ENCODE results near the gene JADE2. TPM values are rescaled to one million over a fixed set of nuclear protein-coding genes. Genes with fewer than 3 reads are reported as not detected.

JADE2 gene
- total and polyA plus RNA-seq, 2 of the 8 experiments (the other 6 are each of a cell fraction or from before 2014, with no cell fraction given), result 19.2 to 55.8 TPM

- no peak for TF ChIP-seq CHD7 (IDR thresholded peaks at IDR 0.05; ENCODE audit: insufficient replicate concordance, low read length)
- no peak for TF ChIP-seq POLR2A (IDR thresholded peaks at IDR 0.05; ENCODE audit: control extremely low read depth in 1 of 2, low read depth in 2 of 2, low read length in 2 of 2)
- no peak for TF ChIP-seq TEAD4 (IDR thresholded peaks at IDR 0.05; ENCODE audit: low read depth, low read length)
- TF ChIP-seq NRF1 (IDR thresholded peaks at IDR 0.05; ENCODE audit: low read depth, low read length), result no peak
- TF ChIP-seq CBX5 (IDR thresholded peaks at IDR 0.05; ENCODE audit: low read depth, low read length), result no peak
- no peak for TF ChIP-seq HDAC2 (IDR thresholded peaks at IDR 0.05; ENCODE audit: borderline replicate concordance in 1 of 2, low read depth in 2 of 2, low read length in 2 of 2)
- TF ChIP-seq BRCA1 (IDR thresholded peaks at IDR 0.05; ENCODE audit: low read depth, low read length), result no peak
- TF ChIP-seq EP300 (IDR thresholded peaks at IDR 0.05; ENCODE audit: borderline replicate concordance in 1 of 2, low read depth in 2 of 2, low read length in 2 of 2), result no peak
- TF ChIP-seq FOSL1 (IDR thresholded peaks at IDR 0.05; ENCODE audit: insufficient read depth, low read depth, low read length), result no peak
- no peak for TF ChIP-seq BCL11A (IDR thresholded peaks at IDR 0.05; ENCODE audit: low read depth in 2 of 2, low read length in 2 of 2)
- TF ChIP-seq GTF2F1 (IDR thresholded peaks at IDR 0.05; ENCODE audit: borderline replicate concordance, low read depth, low read length), result no peak
Measured at GRCh38 chr5:134538296-134538695, 12.8 kb downstream of the JADE2 start (continued).

Measured in H1 (cell line).